GM12801 (cell line): Measurements from ENCODE around the gene SATB2.

Experiments
- CTCF ChIP-seq: IDR thresholded peaks from one replicate; pipeline ENCODE4 v1.5.1; 2011; ENCODE audit warnings: control low read depth; ENCODE audit not compliant: insufficient read length; ENCODE audit errors: extremely low read depth

Gene SATB2

GRCh38 chr2:199339891-199340605 lies 117.7 kb downstream of the SATB2 start:
- TF ChIP-seq CTCF, result no peak

- TF ChIP-seq CTCF, result no peak
Observed at GRCh38 chr2:199336546-199336945, 121.2 kb downstream of the SATB2 start.

GRCh38 chr2:199335502-199335901 lies 122.2 kb downstream of the SATB2 start:
- TF ChIP-seq CTCF, result no peak

- no peak for TF ChIP-seq CTCF
Observed at GRCh38 chr2:199329466-199329865, 128.3 kb downstream of the SATB2 start.

GRCh38 chr2:199329031-199329430 lies 128.7 kb downstream of the SATB2 start:
- no peak for TF ChIP-seq CTCF

- no peak for TF ChIP-seq CTCF
Observed at GRCh38 chr2:199325881-199326280, 131.9 kb downstream of the SATB2 start.

GRCh38 chr2:199322151-199322550 lies 135.6 kb downstream of the SATB2 start:
- TF ChIP-seq CTCF, result no peak
